Stimulated activated CD4-positive, alpha-beta T cell treated with anti-CD3 and anti-CD28 coated beads, TNF-alpha, amount 100 ng/mL, for 1 hour (primary cell): ENCODE measurements around the gene GSTT2B.
"Not testable (repeated sequence)": the region's sequence is repeated elsewhere in the genome, so short reads cannot be mapped to it uniquely, and the experiment has no call there.

Experiments
- DNase-seq, 3 donors: peaks; one replicate each; pipeline ENCODE4 v3.0.0-alpha.2; 2020; ENCODE audit warnings: low read depth in 3 of 3, low spot score in 1 of 3

Gene GSTT2B

GRCh38 chr22:23961084-23961771 lies at the start of gene GSTT2B:
Gene GSTT2B (minus strand): TSS chr22:23961195. CDS start chr22:23961131, 64 bp downstream.
- DNase-seq, result not testable (repeated sequence)

- DNase-seq, result no peak
Observed at GRCh38 chr22:24010018-24010391, 49.0 kb upstream of the GSTT2B start.

GRCh38 chr22:24009227-24010017 lies 48.4 kb upstream of the GSTT2B start:
- no peak for DNase-seq

- no peak for DNase-seq
Observed at GRCh38 chr22:24008381-24009226, 47.6 kb upstream of the GSTT2B start.

- DNase-seq, result no peak
Observed at GRCh38 chr22:24008022-24008283, 47.0 kb upstream of the GSTT2B start.

- no peak for DNase-seq
Observed at GRCh38 chr22:24007253-24008021, 46.4 kb upstream of the GSTT2B start.

- DNase-seq, result no peak
Observed at GRCh38 chr22:24006914-24007214, 45.9 kb upstream of the GSTT2B start.

- no peak for DNase-seq
Observed at GRCh38 chr22:24006207-24006913, 45.4 kb upstream of the GSTT2B start.

- no peak for DNase-seq
Observed at GRCh38 chr22:24005201-24005600, 44.2 kb upstream of the GSTT2B start, which contains the start of gene GSTT4. Gene GSTT4 (minus strand): TSS chr22:24005453. CDS start chr22:24005356, 97 bp downstream.

GRCh38 chr22:24003887-24004286 lies 42.9 kb upstream of the GSTT2B start:
- DNase-seq, result no peak

- DNase-seq, result no peak
Observed at GRCh38 chr22:24002851-24003250, 41.9 kb upstream of the GSTT2B start.

GRCh38 chr22:24002272-24002671 lies 41.3 kb upstream of the GSTT2B start:
- DNase-seq, result no peak

- no peak for DNase-seq
Observed at GRCh38 chr22:24001314-24001713, 40.3 kb upstream of the GSTT2B start.

- DNase-seq, result not testable (repeated sequence)
Observed at GRCh38 chr22:23999779-24000178, 38.8 kb upstream of the GSTT2B start.

- DNase-seq, result no peak
Observed at GRCh38 chr22:23997092-23997491, 36.1 kb upstream of the GSTT2B start.

- not testable (repeated sequence) for DNase-seq
Observed at GRCh38 chr22:23993581-23994177, 32.7 kb upstream of the GSTT2B start.

- not testable (repeated sequence) for DNase-seq
Observed at GRCh38 chr22:23993080-23993479, 32.1 kb upstream of the GSTT2B start.

- not testable (repeated sequence) for DNase-seq
Observed at GRCh38 chr22:23989583-23990244, 28.7 kb upstream of the GSTT2B start.

- not testable (repeated sequence) for DNase-seq
Observed at GRCh38 chr22:23986538-23987178, 25.7 kb upstream of the GSTT2B start.
